Spleen (tissue), 11 donors: ENCODE measurements around the gene PLEKHJ1. TPM values are rescaled to one million over a fixed set of nuclear protein-coding genes. Genes with fewer than 3 reads are reported as not detected.
A peak's percentile ranks its signal among the peaks of the same experiment; 100 is the strongest.

Experiments used
- DNase-seq: peaks from one replicate; pipeline ENCODE4 v3.0.0-alpha.2; 2020
- H3K27ac ChIP-seq, 8 donors: fragments of 200-600 bp; sonication (generic) in 7 of 8; 1 replicate in 4 of 8; 2 replicates in 4 of 8; pipeline versions ENCODE4 v1.5.0 to v1.8.0; 2016 to 2021; ENCODE audit warnings: inconsistent platforms in 4 of 8, mild to moderate bottlenecking in 4 of 8, moderate library complexity in 1 of 8
- H3K27me3 ChIP-seq, 7 donors: fragments of 200-600 bp; sonication (generic) in 6 of 7; replicated peaks in 1 of 7; 1 replicate in 4 of 7; 2 replicates in 3 of 7; pipeline versions ENCODE4 v1.5.0 to v1.8.0; 2016 to 2021; ENCODE audit warnings: inconsistent platforms in 3 of 7, mild to moderate bottlenecking in 1 of 7
- H3K36me3 ChIP-seq, 6 donors: fragments of 200-600 bp; sonication (generic) in 5 of 6; 1 replicate in 4 of 6; 2 replicates in 2 of 6; pipeline versions ENCODE4 v1.5.0 to v1.8.0; 2016 to 2021; ENCODE audit warnings: inconsistent platforms in 2 of 6
- H3K4me1 ChIP-seq, 6 donors: fragments of 200-600 bp; sonication (generic) in 5 of 6; 1 replicate in 3 of 6; 2 replicates in 3 of 6; pipeline versions ENCODE4 v1.5.0 to v1.8.0; 2016 to 2021; ENCODE audit warnings: inconsistent platforms in 3 of 6
- H3K4me3 ChIP-seq, 8 donors: fragments of 200-600 bp; sonication (generic) in 7 of 8; 1 replicate in 4 of 8; 2 replicates in 4 of 8; pipeline versions ENCODE4 v1.5.0 to v1.8.0; 2016 to 2021; ENCODE audit warnings: inconsistent platforms in 4 of 8, mild to moderate bottlenecking in 4 of 8, moderate library complexity in 2 of 8
- H3K9me3 ChIP-seq, 8 donors: fragments of 200-600 bp; sonication (generic) in 7 of 8; 1 replicate in 4 of 8; 2 replicates in 4 of 8; pipeline versions ENCODE4 v1.5.0 to v1.8.0; 2016 to 2021; ENCODE audit warnings: inconsistent platforms in 4 of 8
- CTCF ChIP-seq, 11 experiments: fragments of 200-600 bp in 7 of 11; fragments of 450-650 bp in 4 of 11; sonication (generic) in 4 of 11; IDR thresholded peaks in 8 of 11; conservative IDR thresholded peaks in 3 of 11; 1 replicate in 7 of 11; 2 replicates in 4 of 11; pipeline versions ENCODE4 v1.4.0 to v1.8.0; 2016 to 2021; ENCODE audit warnings: antibody characterized with exemption in 11 of 11, inconsistent platforms in 4 of 11, mild to moderate bottlenecking in 1 of 11
- POLR2A ChIP-seq, 3 donors: fragments of 450-650 bp; IDR thresholded peaks; one replicate each; pipeline ENCODE4 v1.5.1; 2017; ENCODE audit warnings: antibody characterized with exemption in 3 of 3, mild to moderate bottlenecking in 1 of 3
- POLR2AphosphoS5 ChIP-seq, 3 donors: sonication (generic); formaldehyde crosslinking; IDR thresholded peaks; one replicate each; pipeline ENCODE4 v1.5.1; 2017; ENCODE audit warnings: antibody characterized with exemption in 3 of 3
- WGBS, 5 donors: extraction: QIAGEN DNeasy Blood & Tissue Kit in 3 of 5; methylation state at CpG; one replicate each; pipeline versions ENCODE4 v1.1.5 to v1.1.7; 2013 to 2018; 5-methylcytosine and 5-hydroxymethylcytosine counted together
- intact Hi-C: fragments of 100-400 bp; cut with DNase I; formaldehyde crosslinking; loops from one replicate; pipeline ENCODE4 v1.15.0; 2023; ENCODE audit warnings: low total_unique reads
- polyA plus RNA-seq, 3 donors: library from polyadenylated mRNA; stranded (reverse); fragments of 200-250 nt; gene quantifications; one replicate each; pipeline ENCODE4 v1.2.1, GENCODE V29; 2013
- total RNA-seq, 7 donors: library from RNA; depleted of rRNA in 3 of 7; stranded (reverse); fragments of >200 nt in 3 of 7; fragmentation: NEBNext Ultra II Directional in 4 of 7; extraction: Animal tissue kit (Norgen Biotek cat#: 25700) in 4 of 7; gene quantifications; one replicate each; pipeline versions ENCODE4 v1.1.0 to v1.2.1, GENCODE V29; 2016 to 2021
- donor health status: healthy with polysubstance abuse.
- donor health status: DM: no; HTN: no; CAD: no; lungs with moderate emphysema.
- donor health status: DM: no; HTN: no; CAD: no.
- donor health status: Bipolar disorder and iron deficiency.
- donor health status: healthy.
- donor health status: DM: no; HTN: no; CAD: no.
- donor health status: DM: yes; HTN: yes; CAD: no.

PLEKHJ1 gene
- total and polyA plus RNA-seq, 10 donors: 37.7 to 117 (median 57.4) TPM

- DNase-seq: no peak
- H3K9me3 ChIP-seq: no peaks in the 10 kb centered on the region
- intact Hi-C loops: loop anchor here (5.0 to 10.0 kb wide), 2 partner anchors 72 to 155 kb away; partner anchors contain the start of gene DOT1L
- peak overlapping the region; percentile 89 to 100 (median 99) for H3K27ac ChIP-seq
- peaks cover 56 to 90% (median 78%) of the 10 kb centered on the region in 6 donors for H3K4me1 ChIP-seq
- no peak for TF ChIP-seq POLR2A (IDR thresholded peaks at IDR 0.05)
- TF ChIP-seq POLR2AphosphoS5 (IDR thresholded peaks at IDR 0.05): no peak
- TF ChIP-seq CTCF (IDR thresholded peaks at IDR 0.05 in 8 of 11, conservative IDR thresholded peaks at IDR 0.05 in 3 of 11): no peak
- peak overlapping the region; percentile 74 to 98 (median 94) for H3K4me3 ChIP-seq
- no peaks in the 10 kb centered on the region for H3K27me3 ChIP-seq
- 37 to 48% (median 42%) methylated on average over 33 to 43 of the region's 43 CpGs for WGBS, 5 donors
- H3K36me3 ChIP-seq: peaks cover 0 to 37% (median 17%) of the 10 kb centered on the region in 6 donors
These were observed 1.1 kb upstream of the PLEKHJ1 start for GRCh38 chr19:2237051-2237868.

GRCh38 chr19:2236064-2236313 is 140 bp downstream of the PLEKHJ1 start:
- WGBS, 5 donors: 0 to 1% (median 1%) methylated on average over 12 to 28 of the region's 28 CpGs; no CpG with 5 or more reads in 1 of the 5 donors
- H3K27ac ChIP-seq: peak overlapping the region; percentile 89 to 100 (median 99)
- peaks cover 44 to 89% (median 66%) of the 10 kb centered on the region in 6 donors for H3K4me1 ChIP-seq
- peaks cover 0 to 39% (median 22%) of the 10 kb centered on the region in 6 donors for H3K36me3 ChIP-seq
- TF ChIP-seq POLR2AphosphoS5 (IDR thresholded peaks at IDR 0.05) (no peak), POLR2A (IDR thresholded peaks at IDR 0.05) (peak in 2 of 3 donors; percentile 11 to 35), CTCF (IDR thresholded peaks at IDR 0.05 in 8 of 11, conservative IDR thresholded peaks at IDR 0.05 in 3 of 11) (no peak)
- H3K9me3 ChIP-seq: no peaks in the 10 kb centered on the region
- intact Hi-C loops: loop anchor here (5.0 to 10.0 kb wide), 2 partner anchors 71 to 156 kb away; partner anchors contain the start of gene DOT1L
- no peaks in the 10 kb centered on the region for H3K27me3 ChIP-seq
- peak overlapping the region; percentile 74 to 98 (median 94) for H3K4me3 ChIP-seq
- no peak for DNase-seq

- 0 to 1% (median 1%) methylated on average over 13 to 48 of the region's 48 CpGs for WGBS, 5 donors
- DNase-seq: no peak
- no peaks in the 10 kb centered on the region for H3K27me3 ChIP-seq
- peak overlapping the region; percentile 74 to 98 (median 94) for H3K4me3 ChIP-seq
- peaks cover 0 to 40% (median 27%) of the 10 kb centered on the region in 6 donors for H3K36me3 ChIP-seq
- TF ChIP-seq POLR2AphosphoS5 (IDR thresholded peaks at IDR 0.05) (no peak), CTCF (IDR thresholded peaks at IDR 0.05 in 8 of 11, conservative IDR thresholded peaks at IDR 0.05 in 3 of 11) (no peak), POLR2A (IDR thresholded peaks at IDR 0.05) (no peak)
- H3K27ac ChIP-seq: peak overlapping the region; percentile 89 to 100 (median 99)
- no peaks in the 10 kb centered on the region for H3K9me3 ChIP-seq
- peaks cover 40 to 88% (median 61%) of the 10 kb centered on the region in 6 donors for H3K4me1 ChIP-seq
- intact Hi-C loops: loop anchor here (5.0 to 10.0 kb wide), 2 partner anchors 71 to 157 kb away; partner anchors contain the start of gene DOT1L
These were observed 607 bp downstream of the PLEKHJ1 start for GRCh38 chr19:2235381-2236063.
